Fibroblast of upper back skin (primary cell): ENCODE data around the gene PLD5.
A peak's percentile ranks its signal among the peaks of the same experiment; 100 is the strongest.
"Not testable (repeated sequence)": the region's sequence is repeated elsewhere in the genome, so short reads cannot be mapped to it uniquely, and the experiment has no call there.

Experiments
- DNase-seq: peaks from one replicate; pipeline ENCODE4 v3.0.0-alpha.2; 2013

The PLD5 gene

GRCh38 chr1:242264419-242264818, 260.1 kb downstream of the PLD5 start:
- not testable (repeated sequence) for DNase-seq

GRCh38 chr1:242245255-242245654, 279.2 kb downstream of the PLD5 start:
- no peak for DNase-seq

GRCh38 chr1:242243472-242243871, 281.0 kb downstream of the PLD5 start:
- DNase-seq, result no peak

- DNase-seq, result no peak
These were observed 281.5 kb downstream of the PLD5 start for GRCh38 chr1:242242983-242243382.

- DNase-seq, result no peak
These were observed 282.6 kb downstream of the PLD5 start for GRCh38 chr1:242241936-242242335.

GRCh38 chr1:242240691-242241090, 283.8 kb downstream of the PLD5 start:
- no peak for DNase-seq

GRCh38 chr1:242240077-242240476, 284.4 kb downstream of the PLD5 start:
- no peak for DNase-seq

- no peak for DNase-seq
These were observed 285.1 kb downstream of the PLD5 start for GRCh38 chr1:242239398-242239797.

- DNase-seq, result no peak
These were observed 287.4 kb downstream of the PLD5 start for GRCh38 chr1:242237051-242237450.

GRCh38 chr1:242228991-242229390, 295.5 kb downstream of the PLD5 start:
- no peak for DNase-seq

- DNase-seq, result peak; percentile 7
These were observed 298.5 kb downstream of the PLD5 start for GRCh38 chr1:242225767-242226573.

- DNase-seq, result not testable (repeated sequence)
These were observed 299.4 kb downstream of the PLD5 start for GRCh38 chr1:242224878-242225766.

- no peak for DNase-seq
These were observed 300.0 kb downstream of the PLD5 start for GRCh38 chr1:242224461-242224860.

GRCh38 chr1:242219905-242220304, 304.6 kb downstream of the PLD5 start:
- no peak for DNase-seq

- no peak for DNase-seq
These were observed 305.1 kb downstream of the PLD5 start for GRCh38 chr1:242219298-242219901.

GRCh38 chr1:242216368-242216767, 308.1 kb downstream of the PLD5 start:
- DNase-seq, result no peak

GRCh38 chr1:242214455-242214854, 310.0 kb downstream of the PLD5 start:
- not testable (repeated sequence) for DNase-seq

GRCh38 chr1:242212961-242213360, 311.5 kb downstream of the PLD5 start:
- DNase-seq, result not testable (repeated sequence)

GRCh38 chr1:242212401-242212800, 312.1 kb downstream of the PLD5 start:
- no peak for DNase-seq

GRCh38 chr1:242211254-242212022, 313.1 kb downstream of the PLD5 start:
- no peak for DNase-seq

GRCh38 chr1:242210316-242210715, 314.2 kb downstream of the PLD5 start:
- DNase-seq, result not testable (repeated sequence)

- no peak for DNase-seq
These were observed 315.4 kb downstream of the PLD5 start for GRCh38 chr1:242209063-242209462.

GRCh38 chr1:242208021-242208420, 316.5 kb downstream of the PLD5 start:
- DNase-seq, result no peak
